Vagina (tissue), 2 donors: ENCODE data around the gene SHISA9. TPM values are rescaled to one million over a fixed set of nuclear protein-coding genes. Genes with fewer than 3 reads are reported as not detected.

Experiments used
- DNase-seq, 2 donors: peaks; one replicate each; pipeline ENCODE4 v3.0.0-alpha.2; 2017; ENCODE audit errors: extremely low spot score in 2 of 2
- H3K27ac ChIP-seq: fragments of 200-600 bp; sonication (generic); one replicate; pipeline ENCODE4 v1.5.1; 2019
- H3K27me3 ChIP-seq: fragments of 200-600 bp; sonication (generic); one replicate; pipeline ENCODE4 v1.5.1; 2019
- H3K36me3 ChIP-seq, 2 donors: fragments of 200-600 bp; sonication (generic); one replicate each; pipeline ENCODE4 v1.5.1; 2017 to 2019
- H3K4me1 ChIP-seq: fragments of 200-600 bp; sonication (generic); one replicate; pipeline ENCODE4 v1.5.1; 2019
- H3K4me3 ChIP-seq, 2 donors: fragments of 200-600 bp; sonication (generic); 1 replicate in 1 of 2; 2 replicates in 1 of 2; pipeline ENCODE4 v1.5.1; 2016 to 2019
- H3K9me3 ChIP-seq: fragments of 200-600 bp; sonication (generic); one replicate; pipeline ENCODE4 v1.5.1; 2019
- CTCF ChIP-seq, 3 experiments: fragments of 450-650 bp in 2 of 3; fragments of 200-600 bp in 1 of 3; sonication (generic) in 1 of 3; IDR thresholded peaks; one replicate each; pipeline ENCODE4 v1.5.1; 2017 to 2019; ENCODE audit warnings: antibody characterized with exemption in 3 of 3, mild to moderate bottlenecking in 2 of 3, moderate library complexity in 2 of 3
- POLR2A ChIP-seq, 2 donors: fragments of 450-650 bp; IDR thresholded peaks; one replicate each; pipeline ENCODE4 v1.6.1; 2017; ENCODE audit warnings: antibody characterized with exemption in 2 of 2, mild to moderate bottlenecking in 2 of 2, moderate library complexity in 2 of 2
- POLR2AphosphoS5 ChIP-seq, 2 donors: sonication (generic); formaldehyde crosslinking; IDR thresholded peaks; one replicate each; pipeline ENCODE4 v1.9.0; 2017; ENCODE audit warnings: antibody characterized with exemption in 2 of 2, mild to moderate bottlenecking in 2 of 2, low read depth in 1 of 2; ENCODE audit not compliant: insufficient read depth in 1 of 2
- intact Hi-C: fragments of 100-400 bp; cut with DNase I; formaldehyde crosslinking; loops from one replicate; pipeline ENCODE4 v1.15.1; 2023
- total RNA-seq: library from RNA; depleted of rRNA; stranded (reverse); fragments of >200 nt; gene quantifications from one replicate; pipeline ENCODE4 v1.2.3, GENCODE V29; 2016

SHISA9 gene
- total RNA-seq, 1 donor from 2014 or later = 0.49 TPM

- intact Hi-C loops = no loop called here
- no peak for TF ChIP-seq POLR2AphosphoS5 (IDR thresholded peaks at IDR 0.05; ENCODE audit: insufficient read depth in 1 of 2, low read depth in 1 of 2)
- TF ChIP-seq CTCF (IDR thresholded peaks at IDR 0.05) = no peak
- TF ChIP-seq POLR2A (IDR thresholded peaks at IDR 0.05) = no peak
- Histone ChIP-seq H3K36me3 (no peaks in the 10 kb centered on the region), H3K4me1 (no peaks in the 10 kb centered on the region), H3K4me3 (no peak overlapping the region), H3K27me3 (no peaks in the 10 kb centered on the region), H3K27ac (no peak overlapping the region), H3K9me3 (no peaks in the 10 kb centered on the region)
- DNase-seq = no peak
Observed at GRCh38 chr16:13245713-13246377, 344.4 kb downstream of the SHISA9 start.

- Histone ChIP-seq H3K27ac (no peak overlapping the region), H3K36me3 (no peaks in the 10 kb centered on the region), H3K4me3 (no peak overlapping the region), H3K4me1 (no peaks in the 10 kb centered on the region), H3K27me3 (no peaks in the 10 kb centered on the region), H3K9me3 (peaks cover 3% of the 10 kb centered on the region)
- TF ChIP-seq POLR2AphosphoS5 (IDR thresholded peaks at IDR 0.05; ENCODE audit: insufficient read depth in 1 of 2, low read depth in 1 of 2) (no peak), CTCF (IDR thresholded peaks at IDR 0.05) (no peak), POLR2A (IDR thresholded peaks at IDR 0.05) (no peak)
- DNase-seq = no peak
- intact Hi-C loops = no loop called here
Observed at GRCh38 chr16:13254998-13255614, 353.7 kb downstream of the SHISA9 start.

- Histone ChIP-seq H3K27ac (no peak overlapping the region), H3K4me3 (no peak overlapping the region), H3K36me3 (no peaks in the 10 kb centered on the region), H3K4me1 (no peaks in the 10 kb centered on the region), H3K27me3 (no peaks in the 10 kb centered on the region), H3K9me3 (peaks cover 3% of the 10 kb centered on the region)
- intact Hi-C loops = no loop called here
- DNase-seq = no peak
- TF ChIP-seq CTCF (IDR thresholded peaks at IDR 0.05) = no peak
- TF ChIP-seq POLR2AphosphoS5 (IDR thresholded peaks at IDR 0.05; ENCODE audit: insufficient read depth in 1 of 2, low read depth in 1 of 2) = no peak
- no peak for TF ChIP-seq POLR2A (IDR thresholded peaks at IDR 0.05)
Observed at GRCh38 chr16:13262270-13263090, 361.1 kb downstream of the SHISA9 start.

- H3K27me3 ChIP-seq = no peaks in the 10 kb centered on the region
- intact Hi-C loops = no loop called here
- H3K9me3 ChIP-seq = no peaks in the 10 kb centered on the region
- TF ChIP-seq POLR2A (IDR thresholded peaks at IDR 0.05) = no peak
- TF ChIP-seq POLR2AphosphoS5 (IDR thresholded peaks at IDR 0.05; ENCODE audit: insufficient read depth in 1 of 2, low read depth in 1 of 2) = no peak
- TF ChIP-seq CTCF (IDR thresholded peaks at IDR 0.05) = no peak
- H3K4me1 ChIP-seq = no peaks in the 10 kb centered on the region
- no peak overlapping the region for H3K4me3 ChIP-seq
- no peaks in the 10 kb centered on the region for H3K36me3 ChIP-seq
- no peak for DNase-seq
- H3K27ac ChIP-seq = no peak overlapping the region
Observed at GRCh38 chr16:13264749-13265552, 363.6 kb downstream of the SHISA9 start.
